HEK293 (cell line): ENCODE data around the gene GAK.
A peak's percentile ranks its signal among the peaks of the same experiment; 100 is the strongest.

Source experiments
- CTCF ChIA-PET: fragments of 350-600 bp; formaldehyde crosslinking; extraction: SDS; loops from one replicate; lab custom pipeline; 2021; ENCODE audit warnings: antibody characterized with exemption; lab: Yijun Ruan, JAX
- POLR2A ChIA-PET: fragments of 300-600 bp; formaldehyde crosslinking; extraction: SDS; loops from one replicate; lab custom pipeline; 2020; ENCODE audit warnings: antibody characterized with exemption, inconsistent platforms; lab: Yijun Ruan, JAX
- H3K27ac ChIP-seq: fragments of 200-500 bp; sonication (Bioruptor generic); 2 replicates; pipeline ENCODE4 v1.5.1; 2014; ENCODE audit warnings: low read depth, low read length, control low read depth, inconsistent platforms; ENCODE audit errors: extremely low read depth
- H3K36me3 ChIP-seq, 2 experiments: fragments of 200-500 bp in 1 of 2; sonication (Bioruptor generic) in 1 of 2; 1 replicate in 1 of 2; 2 replicates in 1 of 2; pipeline ENCODE4 v1.5.1; 2014 to 2017; ENCODE audit warnings: inconsistent platforms in 2 of 2, low read length in 2 of 2; ENCODE audit not compliant: control insufficient read depth in 2 of 2, insufficient read depth in 1 of 2
- H3K4me1 ChIP-seq: fragments of 200-500 bp; sonication (Bioruptor generic); 2 replicates; pipeline ENCODE4 v1.5.1; 2014; ENCODE audit warnings: mild to moderate bottlenecking, low read length, inconsistent platforms; ENCODE audit not compliant: control insufficient read depth, insufficient read depth
- H3K4me3 ChIP-seq: 2 replicates; pipeline ENCODE4 v1.5.1; 2011; ENCODE audit warnings: low read depth, mild to moderate bottlenecking, control low read depth, low read length, moderate library complexity
- H3K9me3 ChIP-seq: fragments of 200-500 bp; sonication (Bioruptor generic); 2 replicates; pipeline ENCODE4 v1.5.1; 2014; ENCODE audit warnings: low read depth, low read length, inconsistent platforms; ENCODE audit not compliant: control insufficient read depth, insufficient read depth
- FEZF1 ChIP-seq: fragments of 450-650 bp; formaldehyde crosslinking; IDR thresholded peaks from 2 replicates; pipeline ENCODE4 v1.5.1; 2016; ENCODE audit warnings: missing biosample characterization, missing genetic modification characterization
- GLIS2 ChIP-seq: fragments of 450-650 bp; formaldehyde crosslinking; IDR thresholded peaks from 2 replicates; pipeline ENCODE4 v1.5.1; 2016; ENCODE audit warnings: missing biosample characterization, missing genetic modification characterization
- HOXA7 ChIP-seq: sonication (generic); formaldehyde crosslinking; IDR thresholded peaks from 2 replicates; pipeline ENCODE4 v1.8.1; 2022; ENCODE audit warnings: missing genetic modification reagents, borderline replicate concordance
- KLF1 ChIP-seq: fragments of 450-650 bp; formaldehyde crosslinking; IDR thresholded peaks from 2 replicates; pipeline ENCODE4 v1.5.1; 2016; ENCODE audit warnings: missing biosample characterization, missing genetic modification characterization
- ZIC2 ChIP-seq: fragments of 450-650 bp; formaldehyde crosslinking; IDR thresholded peaks from 2 replicates; pipeline ENCODE4 v1.5.1; 2016; ENCODE audit warnings: missing biosample characterization, missing genetic modification characterization
- ZNF155 ChIP-seq: fragments of 450-650 bp; formaldehyde crosslinking; IDR thresholded peaks from 2 replicates; pipeline ENCODE4 v1.5.1; 2016; ENCODE audit warnings: missing biosample characterization, missing genetic modification characterization
- ZNF175 ChIP-seq: fragments of 450-650 bp; formaldehyde crosslinking; IDR thresholded peaks from 2 replicates; pipeline ENCODE4 v1.5.1; 2016; ENCODE audit warnings: missing biosample characterization, missing genetic modification characterization
- ZNF202 ChIP-seq: fragments of 450-650 bp; formaldehyde crosslinking; IDR thresholded peaks from 2 replicates; pipeline ENCODE4 v1.5.1; 2016; ENCODE audit warnings: missing biosample characterization, missing genetic modification characterization, borderline replicate concordance
- TF ChIP-seq, protein P1 (sequence below): fragments of 450-650 bp; formaldehyde crosslinking; IDR thresholded peaks from 2 replicates; pipeline ENCODE4 v1.5.1; 2017; ENCODE audit warnings: missing biosample characterization, mild to moderate bottlenecking, missing genetic modification characterization, moderate library complexity
- TF ChIP-seq, protein P2 (sequence below): fragments of 450-650 bp; formaldehyde crosslinking; IDR thresholded peaks from 2 replicates; pipeline ENCODE4 v1.5.1; 2016; ENCODE audit warnings: missing biosample characterization, missing genetic modification characterization
- TF ChIP-seq, protein P3 (sequence below): fragments of 450-650 bp; IDR thresholded peaks from 2 replicates; pipeline ENCODE4 v1.5.1; 2018; ENCODE audit warnings: missing biosample characterization, mild to moderate bottlenecking, missing genetic modification characterization

The GAK gene

DNA sequence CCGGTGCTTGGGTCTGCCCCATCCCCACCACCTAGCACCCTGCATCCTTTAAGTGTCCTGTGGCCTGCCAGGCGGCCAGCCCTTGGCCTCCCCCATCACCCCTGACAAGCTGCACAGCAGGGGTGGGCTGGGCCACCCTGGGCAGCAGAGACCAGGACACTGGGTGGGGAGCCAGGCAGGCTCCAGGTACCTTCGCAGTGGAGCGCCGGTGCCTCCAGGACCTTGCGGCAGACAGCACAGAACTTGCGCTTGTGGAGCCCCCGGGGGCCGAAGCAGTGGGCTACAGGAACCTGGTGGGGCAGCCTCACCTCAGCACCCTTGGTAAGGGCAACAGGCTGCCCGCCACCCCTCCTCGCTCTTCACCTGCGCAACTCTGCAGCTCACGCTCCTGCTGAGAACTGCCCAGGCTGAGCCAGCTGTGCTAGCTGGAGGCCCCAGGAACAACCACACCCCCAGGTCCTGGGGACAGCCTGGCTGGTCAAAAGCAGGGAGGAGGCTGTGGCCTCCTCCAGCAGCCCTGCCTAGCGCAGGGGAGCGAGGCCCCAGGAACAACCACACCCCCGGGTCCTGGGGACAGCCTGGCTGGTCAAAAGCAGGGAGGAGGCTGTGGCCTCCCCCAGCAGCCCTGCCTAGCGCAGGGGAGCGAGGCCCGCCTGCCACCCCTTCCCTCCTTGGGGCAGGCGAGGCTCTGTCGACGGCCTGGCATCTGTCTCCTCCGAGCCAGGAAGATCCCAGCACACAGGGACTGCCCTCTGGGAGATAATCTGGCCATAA is 36.7 kb upstream of the GAK start:
- POLR2A ChIA-PET, result no interaction called here
- TF ChIP-seq GLIS2 (tag by site-specific recombination) (peak; percentile 51; the same call in 1 of the 2 replicates), ZIC2 (0 out of 2 replicates have a peak, but pooled peaks have one; percentile 6), ZNF202 (tag by site-specific recombination) (no peak), HOXA7 (no peak)
- TF ChIP-seq, protein P1, sequence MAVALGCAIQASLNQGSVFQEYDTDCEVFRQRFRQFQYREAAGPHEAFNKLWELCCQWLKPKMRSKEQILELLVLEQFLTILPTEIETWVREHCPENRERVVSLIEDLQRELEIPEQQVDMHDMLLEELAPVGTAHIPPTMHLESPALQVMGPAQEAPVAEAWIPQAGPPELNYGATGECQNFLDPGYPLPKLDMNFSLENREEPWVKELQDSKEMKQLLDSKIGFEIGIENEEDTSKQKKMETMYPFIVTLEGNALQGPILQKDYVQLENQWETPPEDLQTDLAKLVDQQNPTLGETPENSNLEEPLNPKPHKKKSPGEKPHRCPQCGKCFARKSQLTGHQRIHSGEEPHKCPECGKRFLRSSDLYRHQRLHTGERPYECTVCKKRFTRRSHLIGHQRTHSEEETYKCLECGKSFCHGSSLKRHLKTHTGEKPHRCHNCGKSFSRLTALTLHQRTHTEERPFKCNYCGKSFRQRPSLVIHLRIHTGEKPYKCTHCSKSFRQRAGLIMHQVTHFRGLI (tag by site-specific recombination), result no peak
- Histone ChIP-seq H3K4me1 (no peaks in the 10 kb centered on the region), H3K4me3 (no peak overlapping the region), H3K27ac (no peak overlapping the region), H3K36me3 (peaks cover 0 to 29% of the 10 kb centered on the region in 2 experiments; a peak in 1 of 3 replicates), H3K9me3 (no peaks in the 10 kb centered on the region)
- CTCF ChIA-PET, result no interaction called here

DNA sequence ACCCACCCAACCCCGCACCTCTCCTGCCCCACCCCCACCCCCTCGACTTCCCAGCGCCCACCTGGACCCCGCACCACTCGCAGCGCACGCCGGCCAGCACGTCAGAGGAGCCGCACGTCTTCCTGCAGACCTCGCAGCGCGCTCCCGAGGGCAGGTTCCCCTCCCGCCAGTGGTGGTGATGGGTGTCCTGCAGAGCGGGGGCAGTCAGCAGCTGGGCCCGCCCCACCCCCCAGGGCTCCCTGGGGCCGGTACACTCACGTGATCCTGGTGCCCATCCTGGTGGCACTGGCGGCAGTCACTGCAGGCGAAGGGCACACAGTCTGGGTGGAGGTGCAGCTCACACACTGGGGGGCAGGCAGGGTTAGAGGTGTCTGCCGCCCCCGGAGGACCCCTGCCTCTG is 36.1 kb upstream of the GAK start:
- Histone ChIP-seq H3K36me3 (peaks cover 0 to 34% of the 10 kb centered on the region in 2 experiments; a peak in 1 of 3 replicates), H3K4me3 (no peak overlapping the region), H3K27ac (no peak overlapping the region), H3K4me1 (no peaks in the 10 kb centered on the region), H3K9me3 (no peaks in the 10 kb centered on the region)
- POLR2A ChIA-PET, result no interaction called here
- CTCF ChIA-PET, result no interaction called here
- TF ChIP-seq FEZF1 (tag by site-specific recombination), result no peak
- TF ChIP-seq KLF1, result peak; percentile 32; the same call in 1 of the 2 replicates

DNA sequence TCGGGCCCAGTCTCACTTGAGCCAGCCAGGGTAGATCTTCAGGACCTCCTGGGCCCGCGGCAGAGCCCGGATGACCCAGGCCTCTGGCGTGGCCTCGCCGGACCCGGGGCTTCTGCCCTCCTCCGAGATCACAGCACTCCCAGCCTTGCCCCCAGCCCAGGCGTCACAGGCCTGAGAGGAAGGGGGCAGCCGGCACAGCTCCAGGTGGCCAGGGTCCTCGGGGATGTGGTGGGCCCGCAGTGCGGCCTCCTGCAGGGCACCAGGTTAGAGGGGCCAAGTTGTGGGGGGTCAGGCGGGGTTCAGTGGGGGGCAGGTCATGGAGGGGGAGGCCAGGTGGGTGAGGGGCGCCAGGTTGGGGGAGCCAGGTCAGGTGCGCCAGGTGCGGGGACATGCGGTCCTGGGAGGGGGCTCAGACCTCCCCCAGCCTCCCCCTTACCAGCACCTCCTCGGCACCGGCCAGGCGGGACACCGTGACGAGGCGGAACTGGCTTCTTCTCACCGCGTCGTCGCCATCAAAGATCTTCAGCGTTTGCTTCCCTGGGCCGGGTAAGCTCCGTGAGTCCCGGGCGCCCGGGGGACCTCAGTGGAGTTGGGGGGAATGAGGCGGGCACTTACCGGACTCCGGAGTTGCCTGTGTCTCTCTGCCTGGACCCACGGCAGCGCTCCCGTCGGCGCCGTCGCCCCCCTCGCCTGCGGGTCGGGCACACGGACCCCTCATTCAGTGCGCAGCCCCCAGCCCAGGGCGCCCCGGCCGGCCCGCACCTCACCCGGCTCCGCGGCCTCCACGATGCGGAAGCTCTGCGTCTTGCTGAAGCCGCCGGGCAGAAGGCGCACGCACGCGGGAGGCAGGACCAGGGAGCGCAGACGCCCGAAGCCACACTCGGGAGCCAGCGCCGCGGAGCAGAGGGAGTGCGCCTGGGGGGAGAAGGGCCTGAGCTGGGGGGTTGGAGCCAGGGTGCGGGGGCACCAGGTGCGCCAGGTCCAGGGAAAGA is 35.3 kb upstream of the GAK start:
- Histone ChIP-seq H3K36me3 (peaks cover 0 to 42% of the 10 kb centered on the region in 2 experiments; a peak in 1 of 3 replicates), H3K27ac (no peak overlapping the region), H3K4me1 (no peaks in the 10 kb centered on the region), H3K9me3 (no peaks in the 10 kb centered on the region), H3K4me3 (no peak overlapping the region)
- CTCF ChIA-PET, result no interaction called here
- POLR2A ChIA-PET, result no interaction called here
- TF ChIP-seq ZNF175 (tag by site-specific recombination) (no peak), ZNF155 (tag by site-specific recombination) (no peak)
- TF ChIP-seq, protein P2, sequence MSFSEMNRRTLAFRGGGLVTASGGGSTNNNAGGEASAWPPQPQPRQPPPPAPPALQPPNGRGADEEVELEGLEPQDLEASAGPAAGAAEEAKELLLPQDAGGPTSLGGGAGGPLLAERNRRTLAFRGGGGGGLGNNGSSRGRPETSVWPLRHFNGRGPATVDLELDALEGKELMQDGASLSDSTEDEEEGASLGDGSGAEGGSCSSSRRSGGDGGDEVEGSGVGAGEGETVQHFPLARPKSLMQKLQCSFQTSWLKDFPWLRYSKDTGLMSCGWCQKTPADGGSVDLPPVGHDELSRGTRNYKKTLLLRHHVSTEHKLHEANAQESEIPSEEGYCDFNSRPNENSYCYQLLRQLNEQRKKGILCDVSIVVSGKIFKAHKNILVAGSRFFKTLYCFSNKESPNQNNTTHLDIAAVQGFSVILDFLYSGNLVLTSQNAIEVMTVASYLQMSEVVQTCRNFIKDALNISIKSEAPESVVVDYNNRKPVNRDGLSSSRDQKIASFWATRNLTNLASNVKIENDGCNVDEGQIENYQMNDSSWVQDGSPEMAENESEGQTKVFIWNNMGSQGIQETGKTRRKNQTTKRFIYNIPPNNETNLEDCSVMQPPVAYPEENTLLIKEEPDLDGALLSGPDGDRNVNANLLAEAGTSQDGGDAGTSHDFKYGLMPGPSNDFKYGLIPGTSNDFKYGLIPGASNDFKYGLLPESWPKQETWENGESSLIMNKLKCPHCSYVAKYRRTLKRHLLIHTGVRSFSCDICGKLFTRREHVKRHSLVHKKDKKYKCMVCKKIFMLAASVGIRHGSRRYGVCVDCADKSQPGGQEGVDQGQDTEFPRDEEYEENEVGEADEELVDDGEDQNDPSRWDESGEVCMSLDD (tag by site-specific recombination), result 0 out of 2 replicates have a peak, but pooled peaks have one; percentile 21
- TF ChIP-seq, protein P3, sequence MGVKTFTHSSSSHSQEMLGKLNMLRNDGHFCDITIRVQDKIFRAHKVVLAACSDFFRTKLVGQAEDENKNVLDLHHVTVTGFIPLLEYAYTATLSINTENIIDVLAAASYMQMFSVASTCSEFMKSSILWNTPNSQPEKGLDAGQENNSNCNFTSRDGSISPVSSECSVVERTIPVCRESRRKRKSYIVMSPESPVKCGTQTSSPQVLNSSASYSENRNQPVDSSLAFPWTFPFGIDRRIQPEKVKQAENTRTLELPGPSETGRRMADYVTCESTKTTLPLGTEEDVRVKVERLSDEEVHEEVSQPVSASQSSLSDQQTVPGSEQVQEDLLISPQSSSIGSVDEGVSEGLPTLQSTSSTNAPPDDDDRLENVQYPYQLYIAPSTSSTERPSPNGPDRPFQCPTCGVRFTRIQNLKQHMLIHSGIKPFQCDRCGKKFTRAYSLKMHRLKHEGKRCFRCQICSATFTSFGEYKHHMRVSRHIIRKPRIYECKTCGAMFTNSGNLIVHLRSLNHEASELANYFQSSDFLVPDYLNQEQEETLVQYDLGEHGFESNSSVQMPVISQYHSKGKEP (tag by site-specific recombination), result no peak
